T-helper 17 cell (primary cell): Measurements from ENCODE around the gene NSUN5. TPM values are rescaled to one million over a fixed set of nuclear protein-coding genes. Genes with fewer than 3 reads are reported as not detected.
"Not testable (repeated sequence)": the region's sequence is repeated elsewhere in the genome, so short reads cannot be mapped to it uniquely, and the experiment has no call there.

ENCODE experiments used
- ATAC-seq: fragments of 150-1000 bp; cut with Tn5 transposase; 2 replicates; pipeline ENCODE4 v1.10.0; 2021; ENCODE audit warnings: mild to moderate bottlenecking, moderate library complexity
- DNase-seq, 3 donors: peaks; one replicate each; pipeline versions ENCODE4 v3.0.0 to v3.0.0-alpha.2; 2020 to 2021
- H3K9me3 ChIP-seq: one replicate; pipeline ENCODE4 v1.7.0; 2013; ENCODE audit warnings: low read length, mild to moderate bottlenecking; ENCODE audit not compliant: control insufficient read depth, poor library complexity, severe bottlenecking
- H3K27ac Mint-ChIP-seq: one replicate; pipeline ENCODE4 v1.8.0; 2022; ENCODE audit warnings: mild to moderate bottlenecking, moderate library complexity, mixed read lengths
- H3K27me3 Mint-ChIP-seq: one replicate; pipeline ENCODE4 v1.8.0; 2022; ENCODE audit warnings: mixed read lengths
- H3K36me3 Mint-ChIP-seq: one replicate; pipeline ENCODE4 v1.8.0; 2022; ENCODE audit warnings: low read depth, mixed read lengths
- H3K4me1 Mint-ChIP-seq: one replicate; pipeline ENCODE4 v1.8.0; 2022; ENCODE audit warnings: mild to moderate bottlenecking, mixed read lengths
- H3K4me3 Mint-ChIP-seq: one replicate; pipeline ENCODE4 v1.8.0; 2022; ENCODE audit warnings: mild to moderate bottlenecking, moderate library complexity, mixed read lengths
- total RNA-seq, 4 donors: library from RNA in 2 of 4; stranded (reverse) in 2 of 4; gene quantifications; one replicate each; pipeline ENCODE4 v1.2.3 and lab custom pipeline; 2022 to 2026

NSUN5 gene
- total RNA-seq, 2 donors from 2014 or later = 31.4 to 33.3 TPM

- not testable (repeated sequence) for H3K27me3 Mint-ChIP-seq, H3K4me1 Mint-ChIP-seq, H3K9me3 ChIP-seq, ATAC-seq, DNase-seq, H3K36me3 Mint-ChIP-seq, H3K27ac Mint-ChIP-seq, H3K4me3 Mint-ChIP-seq
Measured at GRCh38 chr7:73319541-73319940, 10.9 kb upstream of the NSUN5 start.

- not testable (repeated sequence) for H3K9me3 ChIP-seq, H3K4me3 Mint-ChIP-seq, H3K27me3 Mint-ChIP-seq, DNase-seq, H3K27ac Mint-ChIP-seq, H3K36me3 Mint-ChIP-seq, ATAC-seq, H3K4me1 Mint-ChIP-seq
Measured at GRCh38 chr7:73318656-73319204, 10.1 kb upstream of the NSUN5 start.

GRCh38 chr7:73316521-73316920 lies 7.9 kb upstream of the NSUN5 start:
- DNase-seq (no peak), ATAC-seq (no peak)
- no peak overlapping the region for H3K27ac Mint-ChIP-seq
- H3K27me3 Mint-ChIP-seq = no peaks in the 10 kb centered on the region
- no peak overlapping the region for H3K4me3 Mint-ChIP-seq
- H3K9me3 ChIP-seq = no peaks in the 10 kb centered on the region
- H3K36me3 Mint-ChIP-seq = no peaks in the 10 kb centered on the region
- H3K4me1 Mint-ChIP-seq = no peaks in the 10 kb centered on the region

GRCh38 chr7:73314271-73314670 lies 5.6 kb upstream of the NSUN5 start:
- no peak overlapping the region for H3K27ac Mint-ChIP-seq
- no peak for DNase-seq
- no peaks in the 10 kb centered on the region for H3K36me3 Mint-ChIP-seq
- H3K9me3 ChIP-seq = no peaks in the 10 kb centered on the region
- H3K4me3 Mint-ChIP-seq = no peak overlapping the region
- H3K4me1 Mint-ChIP-seq = peaks cover 1% of the 10 kb centered on the region
- ATAC-seq = no peak
- H3K27me3 Mint-ChIP-seq = no peaks in the 10 kb centered on the region

GRCh38 chr7:73313521-73313906 lies 4.9 kb upstream of the NSUN5 start:
- H3K9me3 ChIP-seq = no peaks in the 10 kb centered on the region
- DNase-seq = no peak
- Mint-ChIP-seq H3K4me3 (no peak overlapping the region), H3K4me1 (peaks cover 7% of the 10 kb centered on the region), H3K36me3 (no peaks in the 10 kb centered on the region), H3K27me3 (no peaks in the 10 kb centered on the region), H3K27ac (no peak overlapping the region)
- no peak for ATAC-seq

GRCh38 chr7:73312831-73313520 lies 4.3 kb upstream of the NSUN5 start:
- no peak for DNase-seq
- H3K27me3 Mint-ChIP-seq = no peaks in the 10 kb centered on the region
- no peaks in the 10 kb centered on the region for H3K9me3 ChIP-seq
- H3K27ac Mint-ChIP-seq = no peak overlapping the region
- no peak for ATAC-seq
- no peak overlapping the region for H3K4me3 Mint-ChIP-seq
- peaks cover 9% of the 10 kb centered on the region for H3K4me1 Mint-ChIP-seq
- H3K36me3 Mint-ChIP-seq = no peaks in the 10 kb centered on the region

GRCh38 chr7:73311421-73311820 lies 2.8 kb upstream of the NSUN5 start:
- DNase-seq, H3K9me3 ChIP-seq, H3K27me3 Mint-ChIP-seq, H3K36me3 Mint-ChIP-seq, H3K4me3 Mint-ChIP-seq, H3K27ac Mint-ChIP-seq, ATAC-seq: not testable (repeated sequence)
- peaks cover 19% of the 10 kb centered on the region for H3K4me1 Mint-ChIP-seq

GRCh38 chr7:73308074-73308664 lies 457 bp downstream of the NSUN5 start:
- peak; percentile 53 for ATAC-seq
- peaks cover 8% of the 10 kb centered on the region for H3K36me3 Mint-ChIP-seq

GRCh38 chr7:73307436-73307835 lies 1.2 kb downstream of the NSUN5 start:
- Mint-ChIP-seq H3K27ac (peak overlapping the region; percentile 86), H3K4me1 (peaks cover 22% of the 10 kb centered on the region), H3K36me3 (peaks cover 8% of the 10 kb centered on the region), H3K4me3 (peak overlapping the region; percentile 99), H3K27me3 (no peaks in the 10 kb centered on the region)
- no peaks in the 10 kb centered on the region for H3K9me3 ChIP-seq
- no peak for ATAC-seq
- DNase-seq = no peak

More at GRCh38 chr7:73308074-73308664, 457 bp downstream of the NSUN5 start:
- no peaks in the 10 kb centered on the region for H3K9me3 ChIP-seq
- Mint-ChIP-seq H3K27me3 (no peaks in the 10 kb centered on the region), H3K27ac (peak overlapping the region; percentile 86), H3K4me1 (peaks cover 22% of the 10 kb centered on the region), H3K4me3 (peak overlapping the region; percentile 99)
- no peak for DNase-seq

GRCh38 chr7:73304612-73305387 lies 3.8 kb downstream of the NSUN5 start:
- H3K4me3 Mint-ChIP-seq, DNase-seq, H3K36me3 Mint-ChIP-seq, H3K27me3 Mint-ChIP-seq, H3K9me3 ChIP-seq, H3K27ac Mint-ChIP-seq, ATAC-seq: not testable (repeated sequence)
- peaks cover 22% of the 10 kb centered on the region for H3K4me1 Mint-ChIP-seq

- no peaks in the 10 kb centered on the region for H3K9me3 ChIP-seq
- no peak overlapping the region for H3K4me3 Mint-ChIP-seq
- no peaks in the 10 kb centered on the region for H3K27me3 Mint-ChIP-seq
- peaks cover 8% of the 10 kb centered on the region for H3K36me3 Mint-ChIP-seq
- no peak overlapping the region for H3K27ac Mint-ChIP-seq
- DNase-seq (no peak), ATAC-seq (no peak)
- peaks cover 20% of the 10 kb centered on the region for H3K4me1 Mint-ChIP-seq
Measured at GRCh38 chr7:73304071-73304470, 4.6 kb downstream of the NSUN5 start.

- no peak for ATAC-seq
- H3K9me3 ChIP-seq = no peaks in the 10 kb centered on the region
- H3K4me1 Mint-ChIP-seq = peaks cover 16% of the 10 kb centered on the region
- H3K27me3 Mint-ChIP-seq = no peaks in the 10 kb centered on the region
- DNase-seq = no peak
- H3K36me3 Mint-ChIP-seq = peaks cover 8% of the 10 kb centered on the region
- H3K4me3 Mint-ChIP-seq = no peak overlapping the region
- no peak overlapping the region for H3K27ac Mint-ChIP-seq
Measured at GRCh38 chr7:73303546-73303945, 5.1 kb downstream of the NSUN5 start.

GRCh38 chr7:73302846-73303245 lies 5.8 kb downstream of the NSUN5 start:
- not testable (repeated sequence) for H3K27me3 Mint-ChIP-seq, H3K4me3 Mint-ChIP-seq, H3K9me3 ChIP-seq, H3K36me3 Mint-ChIP-seq, H3K27ac Mint-ChIP-seq, ATAC-seq, DNase-seq
- H3K4me1 Mint-ChIP-seq = peaks cover 13% of the 10 kb centered on the region
